Body of pancreas (tissue), 4 donors: ENCODE results near the gene HEXA.

ENCODE experiments used
- CTCF ChIP-seq, 7 experiments: fragments of 450-650 bp in 4 of 7; fragments of 200-600 bp in 3 of 7; sonication (generic) in 3 of 7; IDR thresholded peaks; one replicate each; pipeline ENCODE4 v1.5.1; 2016 to 2019; ENCODE audit warnings: antibody characterized with exemption in 7 of 7
- POLR2A ChIP-seq, 3 donors: fragments of 450-650 bp; IDR thresholded peaks; one replicate each; pipeline ENCODE4 v1.6.1; 2016; ENCODE audit warnings: antibody characterized with exemption in 3 of 3, mild to moderate bottlenecking in 2 of 3

DNA sequence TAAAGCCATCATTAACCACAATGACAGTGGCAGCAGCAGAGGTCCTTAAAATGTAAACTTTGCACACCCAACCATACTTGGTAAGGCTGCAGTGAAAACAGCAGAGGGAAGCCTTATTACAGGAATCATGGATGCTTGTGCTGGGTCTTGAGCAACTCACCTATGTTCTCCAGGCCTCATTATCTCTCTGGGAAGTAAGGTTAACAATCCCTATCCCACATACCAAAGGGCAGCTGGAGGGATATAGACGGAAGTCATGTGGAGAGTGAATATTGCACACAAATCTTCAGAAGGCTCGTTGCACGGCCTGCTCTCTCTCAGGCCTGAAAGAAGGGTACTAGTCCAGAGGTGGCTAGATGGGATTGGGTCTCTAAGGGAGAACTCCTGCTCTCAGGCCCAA is 30.0 kb downstream of the HEXA start:
- TF ChIP-seq CTCF (IDR thresholded peaks at IDR 0.05) (no peak), POLR2A (IDR thresholded peaks at IDR 0.05) (no peak)
